GM18907 (cell line): ENCODE data around the gene GPX1.
"Not testable (repeated sequence)": the region's sequence is repeated elsewhere in the genome, so short reads cannot be mapped to it uniquely, and the experiment has no call there.

ENCODE experiments used
- ATAC-seq: cut with Tn5 transposase; IDR thresholded peaks from one replicate; pipeline ENCODE4 v1.9.1; 2021; ENCODE audit warnings: mild to moderate bottlenecking, moderate library complexity; ENCODE audit not compliant: unreplicated experiment

GPX1 gene

GRCh38 chr3:49358217-49358883 is at the start of gene GPX1:
GPX1 (minus strand) TSS chr3:49358353; CDS start chr3:49358278, 75 bp downstream.
- peak; percentile 79 for ATAC-seq

DNA sequence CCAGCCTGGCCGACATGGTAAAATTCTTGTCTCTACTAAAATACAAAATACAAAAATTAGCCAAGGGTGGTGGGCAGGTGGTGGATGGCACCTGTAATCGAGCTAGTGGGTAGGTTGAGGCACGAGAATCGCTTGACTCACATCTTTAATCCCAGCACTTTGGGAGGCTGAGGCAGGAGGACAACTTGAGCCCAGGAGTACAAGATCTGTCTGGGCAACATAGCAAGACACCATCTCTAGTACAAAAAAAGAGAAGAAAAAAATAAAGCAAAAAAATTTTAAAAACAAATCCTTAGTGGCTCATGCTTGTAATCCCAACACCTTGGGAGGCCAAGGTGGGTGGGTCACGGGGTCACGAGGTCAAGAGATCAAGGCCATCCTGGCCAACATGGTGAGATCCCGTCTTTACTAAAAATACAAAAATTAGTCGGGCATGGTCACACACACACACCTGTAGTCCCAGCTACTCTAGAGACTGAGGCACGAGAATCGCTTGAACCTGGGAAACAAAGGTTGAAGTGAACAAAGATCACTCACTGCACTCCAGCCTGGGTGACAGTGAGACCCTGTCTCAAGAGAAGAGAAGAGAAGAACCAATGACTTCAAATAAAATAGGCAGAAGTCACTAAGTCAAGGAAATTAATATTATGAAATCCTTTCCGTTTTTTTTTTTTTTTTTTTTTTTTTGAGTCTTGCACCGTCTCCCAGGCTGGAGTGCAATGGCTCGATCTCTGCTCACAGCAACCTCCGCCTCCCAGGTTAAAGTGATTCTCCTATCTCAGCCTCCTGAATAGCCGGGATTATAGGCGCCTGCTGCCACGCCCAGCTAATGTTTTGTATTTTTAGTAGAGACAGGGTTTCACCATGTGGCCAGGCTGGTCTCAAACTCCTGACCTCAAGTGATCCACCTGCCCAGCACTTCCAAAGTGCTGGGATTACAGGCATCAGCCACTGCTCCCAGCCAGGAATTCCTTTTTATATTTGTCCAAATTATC is 48.7 kb upstream of the GPX1 start:
- no peak for ATAC-seq

DNA sequence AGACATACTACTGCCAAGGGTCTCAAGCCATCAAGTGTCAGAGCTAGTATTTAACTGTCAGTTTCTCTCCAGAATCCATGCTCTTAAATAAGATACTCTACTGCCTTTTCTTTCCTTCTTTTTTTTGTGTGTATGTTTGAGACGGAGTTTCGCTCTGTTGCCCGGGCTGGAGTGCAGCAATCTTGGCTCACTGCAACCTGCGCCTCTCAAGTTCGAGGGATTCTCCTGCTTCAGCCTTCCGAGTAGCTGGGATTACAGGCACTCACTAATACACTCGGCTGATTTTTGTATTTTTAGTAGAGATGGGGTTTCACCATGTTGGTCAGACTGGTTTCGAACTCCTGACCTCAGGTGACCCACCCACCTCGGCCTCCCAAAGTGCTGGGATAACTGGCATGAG is 47.4 kb upstream of the GPX1 start:
- not testable (repeated sequence) for ATAC-seq

GRCh38 chr3:49403891-49404290 is 45.7 kb upstream of the GPX1 start:
- no peak for ATAC-seq

DNA sequence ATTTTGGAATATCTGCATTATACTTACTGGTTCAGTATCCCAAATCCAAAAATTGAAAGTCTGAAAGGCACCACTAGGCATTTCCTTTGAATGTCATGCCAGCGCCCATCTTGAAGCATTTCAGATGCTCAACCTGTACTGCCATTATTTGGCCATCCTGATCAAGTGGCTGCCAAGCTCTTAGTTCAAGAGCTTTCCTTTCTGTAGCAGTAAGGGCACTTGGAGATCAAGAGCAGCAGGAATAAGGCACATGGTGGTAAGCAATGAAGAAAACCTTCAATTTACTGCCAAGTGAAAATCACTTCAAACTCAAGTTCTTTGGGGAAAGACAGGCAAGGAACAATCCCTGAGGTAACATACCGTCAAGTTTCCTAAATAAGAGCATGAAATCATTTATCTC is 43.6 kb upstream of the GPX1 start:
- ATAC-seq, result no peak

- no peak for ATAC-seq
Measured at GRCh38 chr3:49399461-49399860, 41.3 kb upstream of the GPX1 start.

DNA sequence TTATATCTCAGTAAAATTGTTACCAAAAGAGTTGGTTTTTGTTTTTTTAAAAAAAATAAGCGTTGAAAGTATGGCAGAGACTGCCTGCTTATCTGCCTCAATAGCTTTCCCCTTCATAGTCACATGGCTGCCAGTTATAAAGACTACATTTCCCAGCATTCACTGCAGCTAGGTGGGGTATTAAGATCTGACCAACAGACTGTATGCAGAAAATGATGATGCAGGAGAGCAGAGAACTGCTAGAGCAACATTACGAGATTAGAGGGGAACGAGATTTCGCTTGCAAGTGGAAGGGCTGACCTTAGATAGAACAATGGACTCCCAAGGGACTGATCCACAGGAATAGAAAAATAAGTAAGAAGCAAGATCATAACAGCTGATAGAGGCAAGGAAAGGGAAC is 39.3 kb upstream of the GPX1 start:
- ATAC-seq, result no peak

DNA sequence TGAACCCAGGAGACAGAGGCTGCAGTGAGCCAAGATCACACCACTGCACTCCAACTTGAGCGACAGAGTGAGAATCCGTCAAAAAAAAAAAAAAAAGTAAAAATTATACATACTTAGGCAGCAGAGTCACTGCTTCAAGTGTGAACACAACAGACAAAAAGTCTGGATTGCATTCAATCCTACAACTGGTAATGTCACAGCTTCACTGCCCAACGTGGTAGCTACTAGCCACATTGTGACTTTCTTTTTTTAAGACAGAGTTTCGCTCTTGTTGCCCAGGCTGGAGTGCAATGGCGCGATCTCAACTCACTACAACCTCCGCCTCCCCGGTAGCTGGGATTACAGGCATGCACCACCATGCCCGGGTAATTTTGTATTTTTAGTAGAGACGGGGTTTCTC is 33.2 kb upstream of the GPX1 start:
- not testable (repeated sequence) for ATAC-seq

DNA sequence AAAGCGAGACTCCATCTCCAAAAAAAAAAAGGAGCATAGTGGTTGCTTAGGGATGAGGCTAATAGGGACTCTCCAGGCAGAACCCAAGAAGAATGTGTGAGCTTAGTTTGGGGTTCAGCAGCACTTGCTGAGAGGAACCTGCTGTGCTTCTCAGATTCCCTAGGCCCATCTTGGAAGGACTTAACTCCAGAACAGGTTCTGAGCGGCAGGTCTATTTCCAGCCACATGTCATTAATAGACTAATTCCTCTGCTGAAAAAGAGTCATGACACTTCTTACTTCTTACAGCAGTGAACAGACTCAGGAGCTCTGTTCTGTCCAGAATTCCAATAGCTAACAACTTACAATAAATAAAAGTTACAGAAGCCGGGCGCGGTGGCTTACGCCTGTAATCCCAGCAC is 31.1 kb upstream of the GPX1 start:
- no peak for ATAC-seq

- ATAC-seq, result no peak
Measured at GRCh38 chr3:49388289-49388820, 30.2 kb upstream of the GPX1 start.

- no peak for ATAC-seq
Measured at GRCh38 chr3:49387721-49388120, 29.6 kb upstream of the GPX1 start.

- no peak for ATAC-seq
Measured at GRCh38 chr3:49386056-49386756, 28.1 kb upstream of the GPX1 start.

DNA sequence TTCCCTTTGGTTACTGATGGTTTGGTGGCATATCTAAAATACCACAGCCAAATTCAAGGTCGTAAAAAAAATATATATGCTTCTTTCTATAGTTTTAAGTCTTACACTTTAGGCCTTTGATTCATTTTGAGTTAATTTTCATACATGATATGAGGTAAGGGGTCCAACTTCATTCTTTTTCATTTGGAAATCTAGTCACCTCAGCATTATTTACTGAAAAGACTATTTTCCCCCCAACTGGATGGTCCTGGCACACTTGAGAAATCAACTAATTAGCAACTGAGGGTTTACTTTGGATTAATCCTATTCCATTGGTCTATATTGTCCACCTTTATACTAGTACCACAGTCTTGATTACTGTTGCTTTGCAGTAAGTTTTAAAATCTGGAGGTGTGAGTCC is 27.5 kb upstream of the GPX1 start:
- no peak for ATAC-seq

- ATAC-seq, result no peak
Measured at GRCh38 chr3:49383387-49383786, 25.2 kb upstream of the GPX1 start.

DNA sequence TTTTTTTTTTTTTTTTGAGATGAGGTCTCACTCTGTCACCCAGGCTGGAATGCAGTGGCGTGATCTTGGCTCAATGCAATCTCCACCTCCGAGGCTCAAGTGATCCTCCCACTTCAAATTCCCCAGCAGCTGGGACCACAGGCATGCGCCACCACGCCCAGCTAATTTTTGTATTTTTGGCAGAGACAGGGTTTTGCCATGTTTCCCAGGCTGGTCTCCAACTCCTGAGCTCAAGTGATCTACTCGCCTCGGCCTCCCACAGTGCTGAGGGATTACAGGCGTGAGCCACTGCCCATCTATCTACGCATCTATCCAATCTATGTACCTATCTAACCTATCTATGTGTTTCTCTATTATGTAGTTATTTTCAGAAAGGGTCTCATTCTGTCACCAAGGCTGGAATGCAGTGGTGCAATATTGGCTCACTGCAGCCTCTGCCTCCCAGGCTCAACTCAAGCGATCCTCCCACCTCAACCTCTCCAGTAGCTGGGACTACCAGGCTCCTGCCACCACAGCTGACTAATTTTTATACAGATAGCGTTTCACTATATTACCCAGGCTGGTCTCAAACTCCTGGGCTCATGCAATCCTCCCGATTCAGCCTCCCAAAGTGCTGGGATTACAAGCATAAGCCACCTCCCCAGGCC is 20.2 kb upstream of the GPX1 start:
- no peak for ATAC-seq

DNA sequence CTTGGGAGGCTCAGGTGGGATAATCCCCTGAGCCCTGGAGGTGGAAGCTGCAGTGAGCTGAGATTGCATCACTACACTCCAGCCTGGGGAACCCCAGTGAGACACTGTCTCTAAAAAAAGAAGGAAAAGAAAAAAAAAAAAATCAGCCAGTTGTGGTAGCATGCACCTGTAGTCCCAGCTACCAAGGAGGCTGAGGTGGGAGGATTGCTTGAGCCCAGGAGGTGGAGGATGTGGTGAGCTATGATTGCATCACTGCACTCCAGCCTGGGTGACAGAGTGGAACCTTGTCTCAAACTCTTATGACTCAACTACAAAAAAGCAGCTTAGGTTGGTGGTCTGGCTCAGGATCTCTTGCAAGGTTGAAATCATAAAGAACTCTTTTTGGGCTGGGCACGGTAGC is 19.3 kb upstream of the GPX1 start:
- no peak for ATAC-seq

GRCh38 chr3:49371946-49372345 is 13.8 kb upstream of the GPX1 start:
- no peak for ATAC-seq

GRCh38 chr3:49370585-49371290 is 12.6 kb upstream of the GPX1 start:
- no peak for ATAC-seq

DNA sequence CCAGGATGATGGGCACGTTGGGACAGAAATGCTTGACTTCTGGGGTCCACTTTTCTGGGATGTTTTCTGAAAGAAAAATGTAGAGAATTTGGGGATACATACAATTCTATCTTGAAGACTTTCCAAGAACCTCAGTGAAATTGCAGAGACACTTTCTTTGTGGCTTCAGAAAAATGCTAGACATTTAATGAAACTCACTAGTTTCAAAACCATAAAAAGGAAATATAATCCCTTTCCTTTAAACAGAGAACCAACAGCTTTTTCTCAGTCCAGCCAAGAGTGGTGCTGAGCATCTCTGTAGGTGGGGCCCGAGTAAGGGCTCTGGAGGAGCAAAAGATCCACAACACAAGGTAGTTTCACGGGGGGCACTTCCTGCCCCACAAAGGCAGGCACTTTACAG is 4.4 kb upstream of the GPX1 start:
- ATAC-seq, result no peak

- no peak for ATAC-seq
Measured at GRCh38 chr3:49359623-49360022, 1.5 kb upstream of the GPX1 start.
